GM19025 (cell line): ENCODE results near the gene SLC17A7.
"Not testable (repeated sequence)": the region's sequence is repeated elsewhere in the genome, so short reads cannot be mapped to it uniquely, and the experiment has no call there.

Experiments used
- ATAC-seq: cut with Tn5 transposase; IDR thresholded peaks from one replicate; pipeline ENCODE4 v1.9.1; 2021; ENCODE audit warnings: mild to moderate bottlenecking, low read depth, moderate library complexity; ENCODE audit not compliant: unreplicated experiment

SLC17A7 gene

GRCh38 chr19:49470615-49470978 is 29.3 kb upstream of the SLC17A7 start:
- no peak for ATAC-seq

- peak; percentile 51 for ATAC-seq
These were observed 28.7 kb upstream of the SLC17A7 start for GRCh38 chr19:49469828-49470614.

DNA sequence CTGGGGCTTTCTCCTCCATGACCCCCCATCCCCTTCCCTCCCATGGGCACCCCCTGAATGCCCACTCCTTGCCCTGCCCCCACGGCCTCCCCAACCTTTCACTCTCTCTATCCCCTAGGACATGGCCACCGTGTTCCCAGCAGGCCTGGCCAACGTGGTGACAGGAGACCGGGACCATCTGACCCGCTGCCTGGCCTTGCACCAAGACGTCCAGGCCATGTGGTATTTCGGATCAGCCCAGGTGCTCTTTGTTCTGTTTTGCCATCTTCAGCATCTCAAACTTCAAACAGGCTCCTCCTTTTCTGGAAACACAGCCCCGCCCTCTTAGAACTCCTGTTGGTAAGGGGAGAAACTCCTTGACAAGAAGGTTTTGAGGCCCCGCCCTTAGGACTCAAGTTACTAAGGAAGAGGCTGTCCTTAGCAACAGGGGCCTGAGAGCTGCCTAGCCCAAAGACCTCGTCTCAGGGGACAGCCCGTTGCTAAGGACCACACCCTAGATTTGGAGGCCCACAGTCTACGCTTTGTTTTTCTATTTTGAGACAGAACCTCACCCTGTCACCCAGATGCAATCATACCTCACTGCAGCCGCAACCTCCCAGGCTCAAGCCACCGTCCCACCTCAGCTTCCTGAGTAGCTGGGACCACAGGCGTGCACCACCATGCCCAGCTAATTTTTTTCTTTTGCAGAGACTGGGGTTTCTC is 27.6 kb upstream of the SLC17A7 start:
- no peak for ATAC-seq

GRCh38 chr19:49468199-49468598 is 26.9 kb upstream of the SLC17A7 start:
- no peak for ATAC-seq

- ATAC-seq = no peak
These were observed 24.0 kb upstream of the SLC17A7 start for GRCh38 chr19:49465371-49465770.

GRCh38 chr19:49463960-49464740 is 22.8 kb upstream of the SLC17A7 start:
- no peak for ATAC-seq

- no peak for ATAC-seq
These were observed 21.2 kb upstream of the SLC17A7 start for GRCh38 chr19:49462492-49462891.

- ATAC-seq = no peak
These were observed 20.3 kb upstream of the SLC17A7 start for GRCh38 chr19:49461656-49462055.

DNA sequence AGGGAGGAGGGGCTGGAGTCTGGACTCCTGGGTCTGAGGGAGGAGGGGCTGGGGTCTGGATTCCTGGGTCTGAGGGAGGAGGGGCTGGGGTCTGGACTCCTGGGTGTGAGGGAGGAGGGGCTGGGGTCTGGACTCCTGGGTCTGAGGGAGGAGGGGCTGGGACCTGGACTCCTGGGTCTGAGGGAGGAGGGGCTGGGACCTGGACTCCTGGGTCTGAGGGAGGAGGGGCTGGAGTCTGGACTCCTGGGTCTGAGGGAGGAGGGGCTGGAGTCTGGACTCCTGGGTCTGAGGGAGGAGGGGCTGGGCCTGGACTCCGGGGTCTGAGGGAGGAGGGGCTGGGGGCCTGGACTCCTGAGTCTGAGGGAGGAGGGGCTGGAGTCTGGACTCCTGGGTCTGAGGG is 19.8 kb upstream of the SLC17A7 start:
- not testable (repeated sequence) for ATAC-seq

- no peak for ATAC-seq
These were observed 18.1 kb upstream of the SLC17A7 start for GRCh38 chr19:49459388-49459787.

- no peak for ATAC-seq
These were observed 17.2 kb upstream of the SLC17A7 start for GRCh38 chr19:49458567-49458903.

DNA sequence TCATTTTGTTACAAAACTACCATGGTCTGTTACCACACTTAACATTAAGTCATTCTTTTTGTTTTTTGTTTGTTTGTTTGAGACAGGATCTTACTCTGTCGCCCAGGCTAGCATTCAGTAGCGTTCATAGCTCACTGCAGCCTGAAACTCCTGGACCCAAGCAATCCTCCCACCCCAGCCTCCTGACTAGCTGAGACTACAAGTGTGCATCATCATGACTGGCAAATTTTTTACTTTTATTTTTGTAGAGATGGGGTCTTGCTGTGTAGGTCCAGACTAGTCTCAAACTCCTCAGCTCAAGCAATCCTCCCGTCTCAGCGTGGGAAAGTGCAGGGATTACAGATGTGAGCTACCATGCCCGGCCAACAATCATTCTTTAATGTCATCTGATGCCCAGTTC is 15.0 kb upstream of the SLC17A7 start:
- no peak for ATAC-seq

DNA sequence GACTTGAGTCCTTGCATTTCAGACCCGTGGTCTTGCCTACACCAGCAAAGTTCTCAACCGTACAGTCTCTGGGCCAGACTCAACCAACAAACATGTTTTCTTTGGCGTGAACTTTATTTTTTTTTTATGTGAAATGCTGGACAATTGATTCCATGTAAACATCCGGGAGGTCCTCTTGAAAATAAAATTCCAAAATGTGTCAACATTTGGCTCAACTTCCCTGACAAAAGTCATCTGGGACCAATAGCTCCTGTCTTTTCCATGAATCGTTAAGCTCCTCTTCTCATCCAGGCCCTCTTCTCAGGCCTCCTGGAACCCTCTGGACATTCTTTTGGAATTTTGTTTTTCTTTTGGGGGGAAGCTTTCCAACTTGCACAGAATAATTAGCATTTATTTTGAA is 14.4 kb upstream of the SLC17A7 start:
- ATAC-seq = no peak

DNA sequence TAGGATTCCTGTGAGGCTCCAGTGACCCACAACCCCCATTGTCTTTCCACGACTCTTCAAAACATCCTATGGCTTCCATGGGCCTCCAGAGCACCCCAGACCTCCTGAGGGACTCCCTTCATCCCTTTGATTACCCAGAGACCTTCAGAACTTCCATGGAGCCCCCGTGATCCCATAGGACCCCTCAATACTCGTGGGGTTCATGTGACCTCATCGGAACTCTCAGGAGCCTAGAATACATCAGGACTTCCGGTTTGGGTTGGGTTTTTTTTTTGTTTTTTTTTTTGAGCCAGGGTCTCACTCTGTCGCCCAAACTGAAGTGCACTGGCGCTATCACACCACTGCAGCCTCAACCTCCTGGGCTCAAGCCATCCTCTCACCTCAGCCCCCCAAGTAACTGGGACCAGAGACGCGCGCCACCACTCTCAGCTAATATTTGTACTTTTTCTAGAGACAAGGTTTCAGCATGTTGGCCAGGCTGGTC is 12.5 kb upstream of the SLC17A7 start:
- ATAC-seq = no peak

DNA sequence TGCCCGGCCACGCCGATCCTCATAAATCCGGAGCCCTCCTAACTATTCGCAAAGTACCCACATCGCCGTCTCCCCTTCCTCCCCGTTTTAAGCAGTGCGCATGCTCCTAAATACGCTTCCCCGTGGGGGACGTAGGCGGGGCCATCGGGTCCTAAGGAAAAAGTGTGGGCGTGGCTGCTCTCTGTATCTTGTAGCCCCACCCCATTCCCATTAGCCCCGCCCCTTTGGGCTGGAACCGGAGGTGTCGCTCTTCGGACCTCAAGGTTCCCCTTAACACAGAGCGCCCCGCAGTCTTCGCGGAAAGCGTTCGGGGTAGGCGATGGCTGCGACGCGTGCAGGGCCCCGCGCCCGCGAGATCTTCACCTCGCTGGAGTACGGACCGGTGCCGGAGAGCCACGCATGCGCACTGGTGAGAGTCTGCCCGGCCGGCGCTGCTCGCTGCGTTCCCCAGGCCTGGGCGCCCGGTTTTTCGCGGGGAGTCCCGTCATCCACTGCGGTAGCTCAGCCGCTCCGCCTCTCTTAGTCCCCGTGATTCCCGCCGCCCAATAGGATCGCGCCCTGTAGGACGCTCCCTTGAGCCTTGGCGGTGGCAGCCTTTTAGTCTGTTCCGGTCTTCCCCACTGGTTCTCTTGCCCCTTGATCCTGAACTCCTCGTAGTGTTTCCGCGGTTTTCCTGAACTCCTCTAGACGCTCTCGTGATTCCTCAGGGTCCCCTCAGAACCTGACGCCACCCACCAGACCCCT is 11.9 kb upstream of the SLC17A7 start, which contains the start of gene ALDH16A1:
Gene ALDH16A1 (plus strand): TSS at position 213 of the 744 bp plus-strand sequence. CDS start 107 bp downstream, at position 320.
- ATAC-seq = peak; percentile 74

GRCh38 chr19:49451430-49452181 is 10.3 kb upstream of the SLC17A7 start, which contains the start of gene PIH1D1:
Gene PIH1D1 (minus strand): TSS chr19:49451814. CDS start chr19:49451574, 240 bp downstream.
- ATAC-seq = peak; percentile 59

- ATAC-seq = no peak
These were observed 9.1 kb upstream of the SLC17A7 start for GRCh38 chr19:49450405-49450804.

DNA sequence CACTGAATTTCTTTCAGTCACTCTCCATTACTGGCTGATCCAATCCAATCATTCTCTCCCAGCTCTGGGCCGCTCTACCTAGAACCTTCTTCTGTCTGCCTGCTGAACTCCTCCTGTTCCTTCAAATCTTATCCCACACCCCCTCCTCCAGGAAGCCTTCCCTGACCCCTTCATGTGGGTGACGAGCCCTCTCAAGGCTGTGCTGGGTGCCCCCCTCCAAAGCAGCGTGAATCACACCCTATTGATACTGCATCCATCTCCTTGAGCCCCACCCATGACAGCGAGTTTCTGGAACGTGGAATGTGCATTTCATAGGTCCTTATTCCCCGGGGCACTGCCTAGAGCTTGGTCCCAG is 7.1 kb upstream of the SLC17A7 start:
- no peak for ATAC-seq

GRCh38 chr19:49447485-49448431 is 6.4 kb upstream of the SLC17A7 start:
- ATAC-seq = no peak
